Measurements from ENCODE around the gene CCRL2. TPM values are rescaled to one million over a fixed set of nuclear protein-coding genes. Genes with fewer than 3 reads are reported as not detected.

The CCRL2 gene
- total and polyA plus RNA-seq, 2 of the 4 experiments (the other 2 are of a cell fraction): 0.29 to 0.36 TPM

DNA sequence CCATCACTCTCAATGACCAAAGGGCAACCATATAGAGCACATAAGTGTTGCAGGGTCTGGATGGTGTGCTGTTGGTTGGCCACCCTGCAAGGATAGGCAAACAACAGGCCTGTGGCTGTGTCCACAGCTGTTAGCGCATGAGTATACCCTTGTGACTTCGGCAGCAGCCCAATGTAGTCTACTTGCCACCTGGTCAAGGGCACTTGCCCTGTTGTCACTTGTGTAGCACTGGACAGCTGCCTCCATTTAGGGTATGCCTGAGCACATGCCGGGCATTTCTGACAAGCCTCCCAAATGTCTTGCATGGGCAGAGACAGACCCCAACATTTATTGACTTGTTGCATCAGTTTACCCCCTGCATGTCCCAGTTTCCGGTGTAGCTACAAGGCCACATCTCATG lies 12.8 kb downstream of the CCRL2 start:
- in situ Hi-C loops (cut with MboI; ENCODE audit: low sequenced_read_pairs): no loop called here
- no peaks in the 10 kb centered on the region for H3K79me1 ChIP-seq (ENCODE audit: low read depth in 1 of 2, low read length in 2 of 2)
- intact Hi-C loops (cut with micrococcal nuclease): no loop called here

More for the DNA sequence above, 12.8 kb downstream of the CCRL2 start:
- H4K8ac ChIP-seq (ENCODE audit: low read depth in 2 of 2, low read length in 2 of 2): no peak overlapping the region
- no peaks in the 10 kb centered on the region for H3K36me3 ChIP-seq (ENCODE audit: control insufficient read depth, insufficient read depth, low read length)
- WGBS, 2 experiments (ENCODE audit: extremely low coverage in 2 of 2, insufficient read length in 1 of 2): 83% methylated on average over 1 of the region's 4 CpGs; no CpG with 5 or more reads in 1 of the 2 experiments
- TF ChIP-seq RFX5 (IDR thresholded peaks at IDR 0.05; ENCODE audit: low read depth, low read length) (no peak), CHD1 (IDR thresholded peaks at IDR 0.05; ENCODE audit: low read depth, low read length) (no peak), BHLHE40 (IDR thresholded peaks at IDR 0.05; ENCODE audit: low read depth, low read length) (no peak), SMC3 (IDR thresholded peaks at IDR 0.05; ENCODE audit: low read depth, low read length) (no peak), MXI1 (IDR thresholded peaks at IDR 0.05; ENCODE audit: borderline replicate concordance, low read depth, low read length) (no peak), NFE2L2 (IDR thresholded peaks at IDR 0.05; ENCODE audit: low read depth, low read length) (no peak), RCOR1 (IDR thresholded peaks at IDR 0.05; ENCODE audit: insufficient replicate concordance, low read length) (no peak), MAFK (IDR thresholded peaks at IDR 0.05; ENCODE audit: low read depth, low read length) (no peak), POLR2A (IDR thresholded peaks at IDR 0.05; ENCODE audit: low read depth, low read length) (no peak), CEBPB (IDR thresholded peaks at IDR 0.05; ENCODE audit: low read depth, low read length) (no peak), MAZ (IDR thresholded peaks at IDR 0.05; ENCODE audit: borderline replicate concordance, low read depth, low read length) (no peak), FOS (IDR thresholded peaks at IDR 0.05; ENCODE audit: low read depth, low read length) (no peak), RAD21 (IDR thresholded peaks at IDR 0.05; ENCODE audit: low read length) (no peak)
- TF ChIP-seq, protein P1, sequence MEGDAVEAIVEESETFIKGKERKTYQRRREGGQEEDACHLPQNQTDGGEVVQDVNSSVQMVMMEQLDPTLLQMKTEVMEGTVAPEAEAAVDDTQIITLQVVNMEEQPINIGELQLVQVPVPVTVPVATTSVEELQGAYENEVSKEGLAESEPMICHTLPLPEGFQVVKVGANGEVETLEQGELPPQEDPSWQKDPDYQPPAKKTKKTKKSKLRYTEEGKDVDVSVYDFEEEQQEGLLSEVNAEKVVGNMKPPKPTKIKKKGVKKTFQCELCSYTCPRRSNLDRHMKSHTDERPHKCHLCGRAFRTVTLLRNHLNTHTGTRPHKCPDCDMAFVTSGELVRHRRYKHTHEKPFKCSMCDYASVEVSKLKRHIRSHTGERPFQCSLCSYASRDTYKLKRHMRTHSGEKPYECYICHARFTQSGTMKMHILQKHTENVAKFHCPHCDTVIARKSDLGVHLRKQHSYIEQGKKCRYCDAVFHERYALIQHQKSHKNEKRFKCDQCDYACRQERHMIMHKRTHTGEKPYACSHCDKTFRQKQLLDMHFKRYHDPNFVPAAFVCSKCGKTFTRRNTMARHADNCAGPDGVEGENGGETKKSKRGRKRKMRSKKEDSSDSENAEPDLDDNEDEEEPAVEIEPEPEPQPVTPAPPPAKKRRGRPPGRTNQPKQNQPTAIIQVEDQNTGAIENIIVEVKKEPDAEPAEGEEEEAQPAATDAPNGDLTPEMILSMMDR (conservative IDR thresholded peaks at IDR 0.05; ENCODE audit: low read depth, low read length): no peak
- TF ChIP-seq, protein P2, sequence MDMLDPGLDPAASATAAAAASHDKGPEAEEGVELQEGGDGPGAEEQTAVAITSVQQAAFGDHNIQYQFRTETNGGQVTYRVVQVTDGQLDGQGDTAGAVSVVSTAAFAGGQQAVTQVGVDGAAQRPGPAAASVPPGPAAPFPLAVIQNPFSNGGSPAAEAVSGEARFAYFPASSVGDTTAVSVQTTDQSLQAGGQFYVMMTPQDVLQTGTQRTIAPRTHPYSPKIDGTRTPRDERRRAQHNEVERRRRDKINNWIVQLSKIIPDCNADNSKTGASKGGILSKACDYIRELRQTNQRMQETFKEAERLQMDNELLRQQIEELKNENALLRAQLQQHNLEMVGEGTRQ (IDR thresholded peaks at IDR 0.05; ENCODE audit: low read depth, low read length): no peak
- TF ChIP-seq, protein P3, sequence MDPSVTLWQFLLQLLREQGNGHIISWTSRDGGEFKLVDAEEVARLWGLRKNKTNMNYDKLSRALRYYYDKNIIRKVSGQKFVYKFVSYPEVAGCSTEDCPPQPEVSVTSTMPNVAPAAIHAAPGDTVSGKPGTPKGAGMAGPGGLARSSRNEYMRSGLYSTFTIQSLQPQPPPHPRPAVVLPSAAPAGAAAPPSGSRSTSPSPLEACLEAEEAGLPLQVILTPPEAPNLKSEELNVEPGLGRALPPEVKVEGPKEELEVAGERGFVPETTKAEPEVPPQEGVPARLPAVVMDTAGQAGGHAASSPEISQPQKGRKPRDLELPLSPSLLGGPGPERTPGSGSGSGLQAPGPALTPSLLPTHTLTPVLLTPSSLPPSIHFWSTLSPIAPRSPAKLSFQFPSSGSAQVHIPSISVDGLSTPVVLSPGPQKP (IDR thresholded peaks at IDR 0.05; ENCODE audit: borderline replicate concordance, low read depth, low read length): no peak
- H3K56ac ChIP-seq (ENCODE audit: extremely low read depth, insufficient read depth, low read length): no peak overlapping the region
- no peak overlapping the region for H2AK9ac ChIP-seq (replicated peaks; ENCODE audit: low read depth, low read length, poor library complexity)
- H4K20me1 ChIP-seq (ENCODE audit: insufficient read depth, low read length): no peaks in the 10 kb centered on the region
- POLR2A ChIA-PET (ENCODE audit: unreplicated experiment): no interaction called here
- no peak overlapping the region for H3K4me3 ChIP-seq (ENCODE audit: insufficient read depth, low read depth, low read length)
- H4K91ac ChIP-seq (ENCODE audit: insufficient read depth, low read depth, low read length): no peak overlapping the region
- no peaks in the 10 kb centered on the region for H3K4me1 ChIP-seq (ENCODE audit: control insufficient read depth, insufficient read depth, low read length)
- H3K4ac ChIP-seq (ENCODE audit: low read depth, low read length): no peak overlapping the region
- no peak overlapping the region for H3K18ac ChIP-seq (ENCODE audit: low read depth, low read length)
- H2BK5ac ChIP-seq (ENCODE audit: low read depth, low read length, poor library complexity, severe bottlenecking): no peak overlapping the region
- no peak overlapping the region for H3K4me2 ChIP-seq (ENCODE audit: low read depth, low read length)
- no peaks in the 10 kb centered on the region; the same call in 1 of the 2 replicates for H3K9me1 ChIP-seq (ENCODE audit: insufficient read depth, low read length)
- H3K9me3 ChIP-seq (ENCODE audit: control insufficient read depth, insufficient read depth, low read length): no peaks in the 10 kb centered on the region
- no peak overlapping the region for H2AFZ ChIP-seq (replicated peaks; ENCODE audit: low read length, poor library complexity)
- H2AK5ac ChIP-seq (ENCODE audit: low read depth, low read length): no peak overlapping the region
- no peak overlapping the region for H4K5ac ChIP-seq (ENCODE audit: low read depth, low read length)
- no TSS peak for BruUV-seq (replicated peaks)
- CTCF ChIA-PET: no interaction called here
- no peak overlapping the region for H3K23ac ChIP-seq (ENCODE audit: low read depth, low read length)
- H3K27me3 ChIP-seq (ENCODE audit: control insufficient read depth, insufficient read depth, low read length): peaks cover 8% of the 10 kb centered on the region
- no peak overlapping the region for H2BK20ac ChIP-seq (ENCODE audit: low read depth, low read length)
- dilution Hi-C loops (cut with HindIII; ENCODE audit: low sequenced_read_pairs, unreplicated experiment): no loop called here
- no peak overlapping the region for H3K14ac ChIP-seq (replicated peaks; ENCODE audit: low read depth, low read length)
- H3K27ac ChIP-seq (ENCODE audit: insufficient read depth, low read length): no peak overlapping the region
- ATAC-seq (ENCODE audit: low read depth) (no peak), DNase-seq (no peak)
- H3K9ac ChIP-seq (ENCODE audit: low read depth, low read length): no peak overlapping the region
- H2BK15ac ChIP-seq (ENCODE audit: low read depth, low read length): no peak overlapping the region
- H2BK120ac ChIP-seq (ENCODE audit: low read depth, low read length): no peak overlapping the region
